HG02623 (cell line): ENCODE measurements around the gene RNF180.
"Not testable (repeated sequence)": the region's sequence is repeated elsewhere in the genome, so short reads cannot be mapped to it uniquely, and the experiment has no call there.

Source experiments
- ATAC-seq: cut with Tn5 transposase; IDR thresholded peaks from one replicate; pipeline ENCODE4 v1.9.1; 2021; ENCODE audit warnings: moderate library complexity; ENCODE audit not compliant: unreplicated experiment

RNF180 gene

DNA sequence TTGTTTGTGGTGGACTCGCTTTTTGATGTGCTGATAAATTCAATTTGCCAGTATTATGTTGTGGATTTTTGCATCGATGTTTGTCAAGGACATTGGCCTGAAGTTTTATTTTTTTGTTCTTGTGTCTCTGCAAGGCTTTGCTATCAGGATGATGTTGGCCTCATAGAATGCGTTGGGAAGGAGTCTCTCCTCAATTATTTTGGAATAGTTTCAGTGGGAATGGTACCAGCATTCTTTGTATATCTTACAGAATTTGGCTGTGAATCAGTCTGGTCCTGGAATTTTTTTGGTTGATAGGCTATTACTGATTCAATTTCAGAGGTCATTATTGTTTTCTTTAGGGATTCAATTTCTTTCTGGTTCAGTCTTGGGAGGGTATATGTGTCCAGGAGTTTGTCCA is 198.8 kb downstream of the RNF180 start:
- no peak for ATAC-seq

DNA sequence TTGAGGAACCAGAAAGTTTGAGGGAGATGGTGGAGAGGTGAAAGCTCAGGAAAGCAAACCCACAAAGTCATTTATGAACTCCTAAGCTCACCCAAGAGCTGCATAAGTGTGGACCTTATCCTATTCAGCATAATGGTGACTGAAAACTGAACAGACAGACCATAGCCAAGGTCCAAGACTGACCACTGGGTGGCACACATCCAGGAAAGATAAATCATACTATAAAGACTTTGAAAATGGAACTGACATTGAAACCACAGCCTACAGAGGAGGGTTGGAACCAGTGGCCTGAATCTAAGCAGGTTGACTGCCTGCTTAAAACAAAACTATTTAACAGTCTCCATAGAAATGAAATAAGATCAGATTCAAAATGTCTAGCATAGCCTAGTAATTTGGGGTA is 219.1 kb downstream of the RNF180 start:
- peak; percentile 77 for ATAC-seq

DNA sequence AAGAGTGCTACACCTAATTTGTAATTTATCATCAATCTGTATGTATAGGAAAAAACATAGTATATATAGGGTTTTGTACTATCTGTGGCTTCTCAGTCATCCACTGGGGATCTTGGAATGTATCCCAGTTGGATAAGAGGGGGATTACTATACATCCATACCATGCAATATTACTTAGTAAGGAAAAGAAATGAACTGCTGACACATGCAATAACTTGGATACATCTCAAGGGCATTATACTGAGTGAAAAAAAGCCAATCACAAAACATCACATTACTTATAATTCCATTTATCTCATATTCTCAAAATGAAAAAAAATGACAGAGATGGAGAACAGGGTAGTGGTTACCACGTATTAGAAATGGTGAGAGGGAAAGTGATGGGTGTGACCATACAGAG is 231.9 kb downstream of the RNF180 start:
- ATAC-seq, result no peak

DNA sequence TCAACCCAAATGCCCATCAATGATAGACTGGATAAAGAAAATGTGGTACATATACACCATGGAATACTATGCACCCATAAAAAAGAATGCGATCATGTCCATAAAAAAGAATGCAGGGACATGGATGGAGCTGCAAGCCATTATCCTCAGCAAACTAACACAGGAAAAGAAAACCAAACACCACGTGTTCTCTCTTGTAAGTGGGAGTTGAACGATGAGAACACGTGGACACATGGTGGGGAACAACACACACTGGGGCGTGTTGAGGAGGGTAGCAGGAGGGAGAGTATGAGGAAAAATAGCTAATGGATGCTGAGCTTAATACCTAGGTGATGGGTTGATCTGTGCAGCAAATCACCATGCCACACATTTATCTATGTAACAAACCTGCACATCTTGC is 233.1 kb downstream of the RNF180 start:
- not testable (repeated sequence) for ATAC-seq

DNA sequence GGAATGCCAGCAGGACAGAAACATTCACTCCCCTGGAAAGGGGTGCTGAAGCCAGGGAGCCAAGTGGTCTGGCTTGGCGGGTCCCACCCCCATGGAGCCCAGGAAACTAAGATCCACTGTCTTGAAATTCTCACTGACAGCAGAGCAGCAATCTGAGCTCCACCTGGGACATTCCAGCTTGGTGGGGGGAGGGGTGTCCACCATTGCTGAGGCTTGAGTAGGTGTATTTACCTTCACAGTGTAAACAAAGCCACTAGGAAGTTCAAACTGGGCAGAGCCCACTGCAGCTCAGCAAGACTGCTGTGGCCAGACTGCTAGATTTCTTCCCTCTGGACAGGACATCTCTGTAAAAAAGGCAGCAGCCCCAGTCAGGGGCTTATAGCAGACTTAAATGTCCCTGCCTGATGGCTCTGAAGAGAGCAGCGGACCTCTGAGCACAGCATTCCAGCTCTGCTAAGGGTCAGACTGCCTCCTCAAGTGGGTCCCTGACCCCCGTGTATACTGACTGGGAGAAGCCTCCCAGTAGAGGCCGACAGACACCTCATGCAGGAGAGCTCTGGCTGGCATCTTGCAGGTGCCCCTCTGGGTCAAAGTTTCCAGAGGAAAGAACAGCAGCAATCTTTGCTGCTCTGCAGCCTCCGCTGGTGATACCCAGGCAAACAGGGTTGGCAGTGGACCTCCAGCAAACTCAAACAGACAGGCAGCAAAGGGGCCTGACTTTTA is 241.6 kb downstream of the RNF180 start:
- ATAC-seq, result not testable (repeated sequence)

DNA sequence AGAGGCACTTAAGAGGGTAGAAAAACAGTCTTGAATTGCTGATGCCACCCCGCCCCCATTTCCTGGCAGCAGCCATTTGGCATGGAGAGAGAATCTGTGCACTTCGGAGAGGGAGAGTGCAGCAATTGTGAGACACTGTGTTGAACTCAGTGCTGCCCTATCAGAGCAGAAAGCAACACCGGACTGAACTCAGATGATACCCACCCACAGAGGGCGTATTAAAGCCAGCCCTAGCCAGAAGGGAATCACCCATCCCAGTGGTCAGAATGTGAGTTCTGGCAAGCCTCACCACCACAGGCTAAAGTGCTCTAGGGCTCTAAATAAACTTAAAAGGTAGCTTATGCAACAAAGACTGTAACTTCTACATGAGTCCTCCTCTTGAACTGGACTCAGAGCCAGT is 251.7 kb downstream of the RNF180 start:
- ATAC-seq, result no peak

DNA sequence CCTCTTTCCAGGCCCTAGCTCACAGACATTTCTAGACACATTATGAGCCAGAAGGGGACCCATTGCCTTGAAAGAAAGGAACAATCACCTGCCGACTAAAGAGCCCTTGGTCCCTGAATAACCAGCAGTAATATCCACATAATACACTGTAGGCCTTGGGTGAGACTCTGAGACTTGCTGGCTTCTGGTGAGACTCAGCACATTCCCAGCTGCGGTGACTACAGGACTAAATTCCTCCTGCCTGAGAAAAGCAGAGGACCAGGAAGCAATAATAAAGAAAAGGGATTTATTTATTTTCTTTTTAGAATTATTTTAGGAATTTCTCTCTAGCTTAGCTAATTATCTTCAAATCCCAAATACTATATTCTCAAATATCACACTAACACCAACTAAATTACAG is 252.4 kb downstream of the RNF180 start:
- ATAC-seq, result no peak
